OCI-LY1 (cell line): Measurements from ENCODE around the gene DMD.

Experiments
- H2AFZ ChIP-seq: fragments of 200-600 bp; sonication (generic), shearing (Covaris generic); 2 replicates; pipeline ENCODE4 v1.6.0; 2014; ENCODE audit warnings: antibody characterized with exemption, mild to moderate bottlenecking, low read length
- H3F3A ChIP-seq: fragments of 200-600 bp; sonication (generic), shearing (Covaris generic); 2 replicates; pipeline ENCODE4 v1.6.0; 2014; ENCODE audit warnings: mild to moderate bottlenecking, antibody characterized with exemption, low read length, moderate library complexity; ENCODE audit not compliant: insufficient read depth
- H3K27ac ChIP-seq: fragments of 200-600 bp; sonication (generic); 2 replicates; pipeline ENCODE4 v1.5.1; 2014; ENCODE audit warnings: low read length, mixed run types, mild to moderate bottlenecking, low read depth; ENCODE audit not compliant: poor library complexity, severe bottlenecking
- H3K27me3 ChIP-seq: fragments of 200-600 bp; sonication (generic); 2 replicates; pipeline ENCODE4 v1.6.0; 2014; ENCODE audit warnings: antibody characterized with exemption, mild to moderate bottlenecking, low read length, moderate library complexity; ENCODE audit not compliant: insufficient read depth
- H3K36me3 ChIP-seq: fragments of 200-600 bp; sonication (generic); 2 replicates; pipeline ENCODE4 v1.6.1; 2014; ENCODE audit warnings: mild to moderate bottlenecking, antibody characterized with exemption, low read length, moderate library complexity, mixed read lengths; ENCODE audit not compliant: insufficient read depth
- H3K4me1 ChIP-seq: fragments of 200-600 bp; sonication (generic); 2 replicates; pipeline ENCODE4 v1.5.1; 2014; ENCODE audit warnings: mild to moderate bottlenecking, low read length, moderate library complexity; ENCODE audit not compliant: insufficient read depth, severe bottlenecking
- H3K4me2 ChIP-seq: fragments of 200-600 bp; sonication (generic), shearing (Covaris generic); 2 replicates; pipeline ENCODE4 v1.6.1; 2014; ENCODE audit warnings: low read length
- H3K4me3 ChIP-seq: fragments of 200-600 bp; sonication (generic); 2 replicates; pipeline ENCODE4 v1.5.1; 2014; ENCODE audit warnings: low read length, low read depth, mild to moderate bottlenecking, mixed read lengths; ENCODE audit not compliant: poor library complexity, severe bottlenecking
- H3K79me2 ChIP-seq: fragments of 200-600 bp; shearing (Covaris generic); 2 replicates; pipeline ENCODE4 v1.6.1; 2016; ENCODE audit warnings: mixed run types, low read length, mixed read lengths; ENCODE audit not compliant: insufficient read depth
- H3K9ac ChIP-seq: fragments of 200-600 bp; sonication (generic), shearing (Covaris generic); 2 replicates; pipeline ENCODE4 v1.6.1; 2014; ENCODE audit warnings: mild to moderate bottlenecking, low read length, mixed read lengths
- H3K9me2 ChIP-seq: fragments of 200-600 bp; sonication (generic), shearing (Covaris generic); 2 replicates; pipeline ENCODE4 v1.6.1; 2014; ENCODE audit warnings: low read depth, mild to moderate bottlenecking, low read length, mixed read lengths
- H3K9me3 ChIP-seq: fragments of 200-600 bp; shearing (Covaris generic); 2 replicates; pipeline ENCODE4 v1.6.1; 2014; ENCODE audit warnings: low read length, mixed read lengths
- H4K20me1 ChIP-seq: fragments of 200-600 bp; sonication (generic), shearing (Covaris generic); 2 replicates; pipeline ENCODE4 v1.6.0; 2016; ENCODE audit warnings: mild to moderate bottlenecking, low read length; ENCODE audit not compliant: insufficient read depth
- EZH2 ChIP-seq: fragments of 200-600 bp; sonication (generic), shearing (Covaris generic); IDR thresholded peaks from 2 replicates; pipeline ENCODE4 v1.8.0; 2017; ENCODE audit warnings: borderline replicate concordance, mixed run types, mild to moderate bottlenecking, antibody characterized with exemption, low read length, moderate library complexity, mixed read lengths
- TF ChIP-seq, protein P1 (sequence below): fragments of 200-600 bp; sonication (generic), shearing (Covaris generic); IDR thresholded peaks from 2 replicates; pipeline ENCODE4 v1.5.1; 2017; ENCODE audit warnings: mild to moderate bottlenecking, antibody characterized with exemption, low read length, moderate library complexity, mixed read lengths

DMD gene

GRCh38 chrX:31223817-31224216 is 1987.5 kb downstream of the DMD start:
- H2AFZ ChIP-seq: no peak overlapping the region
- no peak overlapping the region for H3K4me2 ChIP-seq
- TF ChIP-seq, protein P1, sequence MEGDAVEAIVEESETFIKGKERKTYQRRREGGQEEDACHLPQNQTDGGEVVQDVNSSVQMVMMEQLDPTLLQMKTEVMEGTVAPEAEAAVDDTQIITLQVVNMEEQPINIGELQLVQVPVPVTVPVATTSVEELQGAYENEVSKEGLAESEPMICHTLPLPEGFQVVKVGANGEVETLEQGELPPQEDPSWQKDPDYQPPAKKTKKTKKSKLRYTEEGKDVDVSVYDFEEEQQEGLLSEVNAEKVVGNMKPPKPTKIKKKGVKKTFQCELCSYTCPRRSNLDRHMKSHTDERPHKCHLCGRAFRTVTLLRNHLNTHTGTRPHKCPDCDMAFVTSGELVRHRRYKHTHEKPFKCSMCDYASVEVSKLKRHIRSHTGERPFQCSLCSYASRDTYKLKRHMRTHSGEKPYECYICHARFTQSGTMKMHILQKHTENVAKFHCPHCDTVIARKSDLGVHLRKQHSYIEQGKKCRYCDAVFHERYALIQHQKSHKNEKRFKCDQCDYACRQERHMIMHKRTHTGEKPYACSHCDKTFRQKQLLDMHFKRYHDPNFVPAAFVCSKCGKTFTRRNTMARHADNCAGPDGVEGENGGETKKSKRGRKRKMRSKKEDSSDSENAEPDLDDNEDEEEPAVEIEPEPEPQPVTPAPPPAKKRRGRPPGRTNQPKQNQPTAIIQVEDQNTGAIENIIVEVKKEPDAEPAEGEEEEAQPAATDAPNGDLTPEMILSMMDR: no peak
- no peak for TF ChIP-seq EZH2
- H3K9me3 ChIP-seq: no peaks in the 10 kb centered on the region
- no peaks in the 10 kb centered on the region for H3F3A ChIP-seq
- no peaks in the 10 kb centered on the region for H3K27me3 ChIP-seq
- no peaks in the 10 kb centered on the region for H3K9me2 ChIP-seq
- H4K20me1 ChIP-seq: no peaks in the 10 kb centered on the region
- no peaks in the 10 kb centered on the region for H3K36me3 ChIP-seq
- H3K4me1 ChIP-seq: peaks cover 9% of the 10 kb centered on the region
- H3K27ac ChIP-seq: no peak overlapping the region
- H3K79me2 ChIP-seq: no peaks in the 10 kb centered on the region
- no peak overlapping the region for H3K9ac ChIP-seq
- no peak overlapping the region for H3K4me3 ChIP-seq

GRCh38 chrX:31222946-31223345 is 1988.4 kb downstream of the DMD start:
- no peak overlapping the region for H3K4me3 ChIP-seq
- no peaks in the 10 kb centered on the region for H3K9me2 ChIP-seq
- H3K4me2 ChIP-seq: no peak overlapping the region
- no peaks in the 10 kb centered on the region for H3F3A ChIP-seq
- H3K27me3 ChIP-seq: no peaks in the 10 kb centered on the region
- H3K9ac ChIP-seq: no peak overlapping the region
- H3K4me1 ChIP-seq: peaks cover 3% of the 10 kb centered on the region
- H4K20me1 ChIP-seq: no peaks in the 10 kb centered on the region
- H3K36me3 ChIP-seq: no peaks in the 10 kb centered on the region
- no peaks in the 10 kb centered on the region for H3K9me3 ChIP-seq
- H3K27ac ChIP-seq: no peak overlapping the region
- no peak overlapping the region for H2AFZ ChIP-seq
- H3K79me2 ChIP-seq: no peaks in the 10 kb centered on the region
- TF ChIP-seq, protein P1: no peak
- TF ChIP-seq EZH2: no peak

- Histone ChIP-seq H3K4me3 (no peak overlapping the region), H3K4me1 (peaks cover 3% of the 10 kb centered on the region), H3K79me2 (no peaks in the 10 kb centered on the region), H3K27ac (no peak overlapping the region), H3K4me2 (no peak overlapping the region), H2AFZ (no peak overlapping the region), H3K9me3 (no peaks in the 10 kb centered on the region), H3K9ac (no peak overlapping the region), H3K36me3 (no peaks in the 10 kb centered on the region), H3F3A (no peaks in the 10 kb centered on the region), H3K27me3 (no peaks in the 10 kb centered on the region), H3K9me2 (no peaks in the 10 kb centered on the region), H4K20me1 (no peaks in the 10 kb centered on the region)
- TF ChIP-seq, protein P1: no peak
- no peak for TF ChIP-seq EZH2
These were observed 1992.2 kb downstream of the DMD start for GRCh38 chrX:31219174-31219573.
